Endothelial cell of hepatic sinusoid (primary cell): ENCODE results near the gene HPGDS.
"Not testable (repeated sequence)": the region's sequence is repeated elsewhere in the genome, so short reads cannot be mapped to it uniquely, and the experiment has no call there.

Source experiments
- in situ Hi-C: cut with HindIII; loops from 2 replicates; pipeline ENCODE4 v1.10.0; 2017; ENCODE audit warnings: low sequenced_read_pairs

Gene HPGDS

DNA sequence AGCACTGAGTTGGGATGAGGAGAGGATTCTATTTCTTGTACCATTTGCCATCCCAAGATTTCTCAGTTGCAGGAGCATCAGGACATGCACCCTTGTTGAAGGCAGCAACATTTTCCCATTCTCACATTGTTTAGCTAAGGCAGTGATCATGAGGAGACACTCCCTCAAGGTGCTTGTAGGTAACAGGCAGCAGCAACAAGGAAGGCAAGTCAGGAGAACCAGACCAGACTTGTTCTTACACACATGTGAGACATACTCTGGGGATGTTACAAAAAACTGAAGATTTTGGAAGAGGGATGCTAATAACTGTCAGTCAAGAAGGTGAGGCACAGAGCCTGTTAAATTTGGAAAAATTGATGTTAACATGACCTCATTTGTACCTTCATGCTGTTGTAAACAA lies 15.5 kb upstream of the HPGDS start:
- in situ Hi-C loops = no loop called here

GRCh38 chr4:94357624-94358023 lies 15.0 kb upstream of the HPGDS start:
- in situ Hi-C loops = no loop called here

DNA sequence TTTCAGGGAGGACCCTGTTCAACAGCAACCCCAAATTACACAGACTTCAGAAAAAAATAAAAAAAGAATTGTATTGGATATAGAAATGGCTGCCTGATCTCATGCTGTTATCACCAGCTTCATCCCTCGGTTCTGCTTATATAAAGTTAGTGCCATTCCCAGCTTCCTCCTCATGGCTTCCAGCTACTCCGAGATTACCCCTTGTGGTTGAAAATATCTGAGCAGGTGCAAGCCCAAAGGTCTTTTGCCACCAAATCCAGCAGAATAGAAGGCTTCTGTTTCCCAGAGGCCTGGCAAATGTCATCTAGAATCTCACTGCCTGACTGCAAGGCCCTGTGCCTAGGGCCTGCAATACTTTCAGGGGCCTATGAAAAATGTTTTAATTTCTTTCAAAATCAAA lies 13.8 kb upstream of the HPGDS start:
- in situ Hi-C loops = no loop called here

GRCh38 chr4:94354474-94354896 lies 11.8 kb upstream of the HPGDS start:
- in situ Hi-C loops = no loop called here

DNA sequence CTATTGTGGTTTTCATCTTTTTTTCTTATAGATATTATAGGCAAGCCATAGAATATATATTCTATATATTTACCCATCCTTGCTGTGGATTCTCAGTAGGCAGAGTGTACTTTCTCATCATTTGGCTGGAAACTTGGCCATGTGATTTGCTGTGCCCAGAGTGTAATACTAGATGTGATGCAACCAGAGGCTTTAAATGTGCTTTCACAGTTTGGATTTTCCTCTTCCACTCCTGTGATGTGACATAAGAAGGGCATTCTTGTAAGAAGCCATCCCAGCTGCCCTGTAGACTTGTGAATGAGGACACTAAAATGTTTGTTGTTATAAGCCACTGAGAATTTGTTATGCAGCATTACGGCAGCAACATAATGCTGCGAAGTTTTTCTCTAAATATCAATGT lies 10.4 kb upstream of the HPGDS start:
- in situ Hi-C loops = no loop called here

DNA sequence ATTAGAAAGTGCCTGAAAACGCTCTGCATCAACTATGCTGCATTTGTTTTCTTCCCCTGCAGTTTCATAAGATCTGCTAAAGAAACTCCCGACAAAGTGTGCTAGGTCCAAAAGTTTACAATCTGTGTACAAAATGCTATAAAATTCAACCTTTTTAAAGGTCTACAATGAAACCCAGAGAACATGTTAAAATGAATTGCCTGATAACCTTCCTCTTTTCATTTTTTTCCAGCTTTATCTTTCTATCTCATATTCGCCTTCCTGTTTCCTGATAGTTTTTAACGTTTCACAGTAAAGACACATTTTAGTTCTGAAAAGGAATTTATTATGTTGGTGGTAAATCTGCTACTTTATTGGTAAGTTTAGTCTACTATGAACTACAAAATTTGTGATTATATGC lies 9.5 kb upstream of the HPGDS start:
- in situ Hi-C loops = no loop called here

- in situ Hi-C loops = no loop called here
Measured at GRCh38 chr4:94351319-94351718, 8.7 kb upstream of the HPGDS start.

GRCh38 chr4:94350095-94350494 lies 7.5 kb upstream of the HPGDS start:
- in situ Hi-C loops = no loop called here

- in situ Hi-C loops = no loop called here
Measured at GRCh38 chr4:94349193-94349592, 6.6 kb upstream of the HPGDS start.

DNA sequence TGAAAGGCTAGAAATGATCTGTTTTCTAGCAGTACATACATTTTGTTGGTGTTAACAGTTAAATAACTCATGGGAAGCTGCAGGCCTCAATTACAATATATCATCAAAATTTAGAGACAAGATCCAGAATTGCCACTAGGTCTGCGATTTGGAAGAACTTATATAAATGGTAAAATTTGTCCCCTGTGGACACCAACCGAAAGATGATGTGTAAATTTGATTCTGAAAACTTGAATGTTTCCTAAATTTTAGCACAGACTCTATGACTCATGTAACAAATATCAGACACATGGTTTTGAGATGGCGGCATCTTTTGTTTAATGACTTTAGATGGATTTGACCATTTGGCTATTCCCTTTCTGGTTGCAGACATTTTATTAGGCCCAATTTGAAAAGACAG lies 6.0 kb upstream of the HPGDS start:
- in situ Hi-C loops = no loop called here

GRCh38 chr4:94346541-94346940 lies 3.9 kb upstream of the HPGDS start:
- in situ Hi-C loops = no loop called here

GRCh38 chr4:94345969-94346368 lies 3.3 kb upstream of the HPGDS start:
- in situ Hi-C loops = no loop called here

- in situ Hi-C loops = no loop called here
Measured at GRCh38 chr4:94345266-94345665, 2.6 kb upstream of the HPGDS start.

- in situ Hi-C loops = no loop called here
Measured at GRCh38 chr4:94344457-94344856, 1.8 kb upstream of the HPGDS start.

- in situ Hi-C loops = no loop called here
Measured at GRCh38 chr4:94341481-94342370, 910 bp downstream of the HPGDS start.

DNA sequence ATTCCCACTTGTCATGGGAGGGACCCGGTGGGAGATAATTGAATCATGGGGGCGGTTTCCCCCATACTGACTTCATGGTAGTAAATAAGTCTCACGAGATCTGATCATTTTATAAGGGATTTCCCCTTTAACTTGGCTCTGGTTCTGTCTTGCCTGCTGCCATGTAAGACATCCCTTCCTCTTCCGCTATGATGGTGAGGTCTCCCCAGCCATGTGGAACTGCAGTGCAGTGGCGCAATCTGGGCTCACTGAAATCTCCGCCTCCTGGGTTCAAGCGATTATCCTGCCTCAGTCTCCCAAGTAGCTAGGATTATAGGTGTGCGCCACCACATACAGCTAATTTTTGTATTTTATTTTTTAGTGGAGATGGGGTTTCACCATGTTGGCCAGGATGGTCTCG lies 2.9 kb downstream of the HPGDS start:
- in situ Hi-C loops = no loop called here

GRCh38 chr4:94338681-94339351 lies 3.8 kb downstream of the HPGDS start:
- in situ Hi-C loops = no loop called here

DNA sequence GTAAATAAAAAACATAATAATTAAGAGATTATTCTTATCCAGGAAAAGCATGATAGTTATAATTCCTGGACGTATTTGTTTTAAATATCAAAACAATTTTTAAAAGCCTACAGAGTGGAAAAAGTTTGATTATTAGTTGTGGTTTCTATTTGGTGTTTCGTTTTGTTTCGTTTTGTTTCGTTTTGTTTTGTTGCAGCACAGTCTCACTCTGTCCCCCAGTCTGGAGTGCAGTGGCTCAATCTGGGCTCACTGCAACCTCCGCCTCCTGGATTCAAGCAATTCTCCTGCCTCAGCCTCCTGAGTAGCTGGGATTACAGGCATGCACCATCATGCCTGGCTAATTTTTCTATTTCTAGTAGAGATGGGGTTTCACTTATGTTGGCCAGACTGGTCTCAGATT lies 5.8 kb downstream of the HPGDS start:
- in situ Hi-C loops = not testable (repeated sequence)

DNA sequence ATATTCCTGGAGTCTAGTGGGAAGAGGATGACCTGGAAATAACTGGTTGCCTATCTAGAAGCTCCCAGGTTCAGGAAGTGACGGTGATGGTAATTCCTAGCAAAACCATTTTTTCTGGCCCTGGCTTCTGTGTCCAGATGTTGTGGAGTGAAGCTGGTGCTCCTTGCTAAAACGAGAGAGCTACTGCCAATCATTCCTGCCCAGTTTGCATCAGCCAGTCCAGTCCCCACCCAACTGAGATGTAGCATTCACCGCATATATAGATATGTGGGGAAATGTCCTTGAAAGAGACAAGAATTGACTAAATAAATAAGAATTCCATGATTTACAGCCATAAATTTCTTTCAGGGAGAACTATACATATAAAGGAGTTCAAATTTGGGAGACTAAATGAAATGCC lies 6.3 kb downstream of the HPGDS start:
- in situ Hi-C loops = no loop called here

DNA sequence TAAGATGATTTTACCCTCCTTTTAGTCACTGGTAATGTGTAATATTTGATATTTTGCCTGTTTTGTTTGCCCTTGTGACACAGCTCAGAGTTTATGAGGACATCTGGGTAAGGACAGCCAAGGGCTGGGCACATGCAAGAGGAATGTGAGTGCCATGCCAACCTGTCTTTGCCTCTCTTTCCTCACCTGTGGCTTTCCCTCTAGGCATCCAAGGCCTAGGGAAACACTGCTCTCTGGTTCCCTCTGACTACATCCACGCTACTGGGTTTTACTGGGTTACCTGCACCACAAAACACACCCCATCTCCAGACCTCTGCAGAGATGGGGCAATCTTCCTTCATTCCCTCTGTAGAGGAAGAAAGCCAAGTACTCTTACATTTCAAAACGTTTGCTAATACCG lies 7.7 kb downstream of the HPGDS start:
- in situ Hi-C loops = no loop called here

GRCh38 chr4:94334476-94334875 lies 8.2 kb downstream of the HPGDS start:
- in situ Hi-C loops = no loop called here

DNA sequence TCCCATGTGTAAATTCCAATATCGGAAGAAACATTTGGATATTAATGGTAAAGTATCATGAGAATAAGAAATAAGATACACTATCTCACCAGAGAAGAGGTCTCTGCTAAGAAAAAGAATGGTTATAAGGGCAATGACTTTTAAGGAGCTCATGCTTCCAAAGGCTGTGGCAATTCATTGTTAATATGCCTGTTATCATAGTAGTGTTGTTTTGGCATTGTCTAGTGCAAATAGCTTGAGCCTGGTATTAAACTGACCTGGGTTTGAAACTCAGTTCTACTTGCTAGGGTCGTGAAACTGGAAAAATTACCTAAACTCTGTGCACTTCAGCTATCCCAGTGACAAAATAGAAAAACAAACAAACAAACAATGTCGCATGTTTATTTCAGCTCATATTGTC lies 8.8 kb downstream of the HPGDS start:
- in situ Hi-C loops = no loop called here
